Activated CD4-positive, alpha-beta T cell treated with anti-CD3 and anti-CD28 coated beads, Interleukin-2, amount 50 U/mL, for 16 hours (primary cell): ENCODE results near the gene SPDYE6.
"Not testable (repeated sequence)": the region's sequence is repeated elsewhere in the genome, so short reads cannot be mapped to it uniquely, and the experiment has no call there.

Source experiments
- DNase-seq: peaks from one replicate; pipeline ENCODE4 v3.0.0-alpha.2; 2020

The SPDYE6 gene

DNA sequence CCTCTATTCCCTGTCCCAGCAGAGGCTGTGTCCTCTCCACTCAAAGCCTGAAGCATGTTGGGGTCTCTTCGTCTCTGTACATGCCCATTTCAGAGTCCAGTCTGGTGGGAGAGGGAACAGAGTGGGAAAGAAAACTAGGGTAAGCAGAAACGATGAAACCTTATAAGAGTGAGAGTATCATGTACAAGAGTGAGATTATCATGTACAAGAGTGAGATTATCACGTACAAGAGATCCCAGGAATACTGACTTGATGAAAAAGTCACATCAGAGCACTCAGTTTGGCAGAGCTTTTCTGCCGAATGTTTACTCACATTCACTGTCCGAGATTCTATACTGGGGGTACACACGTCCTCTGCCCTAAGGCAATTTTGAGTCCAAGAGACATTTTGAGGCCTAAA lies at the start of gene SPDYE6:
SPDYE6 (minus strand) TSS at position 101 of the 400 bp plus-strand sequence. CDS start 421 bp downstream, outside the sequence.
- not testable (repeated sequence) for DNase-seq

DNA sequence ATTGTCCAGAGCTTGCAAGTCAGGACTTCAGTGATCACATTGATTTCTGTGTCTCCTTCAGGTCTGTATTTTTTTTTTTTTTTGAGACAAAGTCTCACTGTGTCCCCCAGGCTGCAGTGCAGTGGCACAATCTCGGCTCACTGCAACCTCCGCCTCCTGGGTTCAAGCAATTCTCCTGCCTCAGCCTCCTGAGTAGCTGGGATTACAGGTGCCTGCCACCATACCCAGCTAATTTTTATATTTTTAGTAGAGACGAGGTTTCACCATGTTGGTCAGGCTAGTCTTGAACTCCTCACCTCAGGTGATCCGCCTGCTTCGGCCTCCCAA lies 48.6 kb upstream of the SPDYE6 start:
- DNase-seq = not testable (repeated sequence)

DNA sequence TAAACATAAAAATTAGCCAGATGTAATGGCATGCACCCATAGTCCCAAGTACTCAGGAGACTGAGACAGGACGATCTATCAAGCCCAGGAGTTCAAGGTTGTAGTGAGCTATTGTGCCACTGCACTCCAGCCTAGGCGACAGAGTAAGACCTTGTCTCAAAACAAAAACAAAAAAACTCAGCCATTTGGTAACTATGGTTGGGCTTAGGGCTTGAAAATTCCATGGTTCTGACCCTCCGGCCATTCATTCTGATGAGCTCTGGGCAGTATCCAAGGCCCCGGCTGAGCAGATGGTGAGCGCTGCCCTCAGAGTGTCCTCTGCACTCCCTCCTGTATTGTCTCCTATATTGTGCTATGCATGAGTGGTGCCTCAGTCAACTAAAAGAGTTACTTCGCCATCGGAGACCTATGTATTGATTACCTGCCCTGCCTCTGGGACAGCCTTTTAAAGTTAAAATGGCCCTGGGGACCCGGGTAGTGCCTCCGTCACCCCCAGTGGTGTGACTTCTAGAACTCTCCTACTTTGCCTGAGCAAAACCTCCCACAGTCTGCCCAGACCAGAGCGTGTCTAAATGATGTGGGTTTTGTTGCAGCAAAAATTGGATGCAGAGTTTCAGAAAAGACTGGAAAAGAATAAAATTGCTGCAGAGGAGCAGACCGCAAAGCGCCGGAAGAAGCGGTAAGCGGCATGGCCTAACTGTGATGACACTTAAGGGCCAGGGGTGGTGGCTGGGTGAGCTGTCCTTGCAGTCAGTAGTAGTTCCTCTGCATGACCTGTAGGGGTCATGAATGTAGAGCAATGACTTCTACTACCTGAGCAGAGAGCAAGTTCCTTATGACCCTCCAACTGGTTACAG lies 48.0 kb upstream of the SPDYE6 start:
- DNase-seq = peak; percentile 71

- DNase-seq = no peak
These were observed 47.3 kb upstream of the SPDYE6 start for GRCh38 chr7:102403563-102403962.

GRCh38 chr7:102400360-102400759 lies 44.1 kb upstream of the SPDYE6 start:
- no peak for DNase-seq

DNA sequence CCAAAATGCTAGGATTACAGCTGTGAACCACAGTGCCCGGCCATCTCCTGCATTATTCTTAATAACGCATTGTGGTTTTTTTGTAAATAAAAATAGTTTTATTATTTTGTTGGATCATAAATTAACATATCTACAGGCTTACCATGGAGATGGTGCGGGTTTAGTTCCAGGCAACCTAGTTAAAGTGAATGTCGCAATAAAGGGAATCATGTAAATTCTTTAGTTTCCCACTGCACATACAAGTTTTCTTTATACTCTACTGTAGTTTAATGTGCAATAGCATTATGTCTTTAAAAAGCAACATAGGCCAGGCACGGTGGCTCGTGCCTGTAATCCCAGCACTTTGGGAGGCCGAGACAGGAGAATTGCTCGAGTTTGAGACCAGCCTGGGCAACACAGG lies 42.3 kb upstream of the SPDYE6 start:
- no peak for DNase-seq

- no peak for DNase-seq
These were observed 40.4 kb upstream of the SPDYE6 start for GRCh38 chr7:102396710-102397019.

GRCh38 chr7:102395873-102396709 lies 39.8 kb upstream of the SPDYE6 start, which contains the start of gene PRKRIP1:
PRKRIP1 (plus strand) TSS chr7:102396363; CDS start chr7:102396412, 49 bp downstream.
- peak; percentile 93 for DNase-seq

GRCh38 chr7:102395592-102395872 lies 39.3 kb upstream of the SPDYE6 start:
- DNase-seq = no peak

GRCh38 chr7:102393467-102393866 lies 37.2 kb upstream of the SPDYE6 start:
- DNase-seq = no peak

- no peak for DNase-seq
These were observed 36.1 kb upstream of the SPDYE6 start for GRCh38 chr7:102392330-102392729.

DNA sequence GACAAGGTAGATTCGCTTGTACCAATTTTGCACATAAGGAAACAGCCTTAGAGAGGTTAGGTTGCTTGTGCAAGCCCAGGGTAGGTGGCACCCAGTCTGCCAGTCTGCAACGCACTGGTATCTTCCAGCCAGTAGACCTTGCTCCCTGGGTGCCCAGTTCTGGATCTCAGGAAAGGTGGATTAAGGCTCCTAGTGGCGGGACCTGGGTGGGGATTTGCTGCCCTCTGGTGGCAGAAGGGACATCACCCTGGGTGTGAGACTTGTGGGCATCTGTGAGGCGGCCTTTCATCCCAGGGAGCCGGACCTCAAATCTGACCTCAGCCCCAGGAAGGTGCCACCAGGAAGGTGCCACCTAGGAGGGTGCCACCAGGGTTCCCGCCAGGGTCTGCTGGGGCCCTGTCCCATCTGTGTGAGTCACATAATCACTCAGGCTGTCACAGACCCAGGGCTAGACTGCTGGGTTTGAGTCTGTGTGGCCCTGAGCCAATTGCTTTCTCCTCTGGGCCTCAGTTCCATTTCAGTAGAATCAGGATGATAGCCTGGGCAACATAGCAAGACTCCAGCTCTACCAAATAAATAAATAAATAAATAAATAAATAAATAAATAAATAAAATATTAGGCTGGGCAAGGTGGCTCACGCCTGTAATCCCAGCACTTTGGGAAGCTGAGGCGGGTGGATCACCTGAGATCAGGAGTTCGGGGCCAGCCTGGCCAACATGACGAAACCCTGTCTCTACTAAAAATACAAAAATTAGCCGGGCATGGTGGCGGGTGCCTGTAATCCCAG lies 34.6 kb upstream of the SPDYE6 start:
- peak; percentile 61 for DNase-seq

DNA sequence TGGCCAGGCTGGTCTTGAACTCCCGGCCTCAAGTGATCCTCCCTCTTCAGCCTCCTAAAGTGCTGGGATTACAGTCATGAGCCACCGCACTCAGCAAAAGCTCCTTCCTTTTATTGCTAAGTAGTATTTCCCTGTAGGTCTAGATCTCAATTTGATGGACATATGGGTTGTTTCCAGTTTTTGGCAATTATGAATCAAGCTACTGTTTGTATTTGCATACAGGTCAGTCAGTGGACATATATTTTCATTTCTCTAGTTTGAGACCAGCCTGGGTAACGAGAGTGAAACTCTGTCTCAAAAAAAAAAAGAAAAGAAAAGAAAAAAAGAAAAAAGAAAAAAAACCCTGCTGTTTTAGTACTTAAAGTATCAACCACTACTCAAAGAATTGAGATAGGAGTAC lies 33.6 kb upstream of the SPDYE6 start:
- DNase-seq = no peak

DNA sequence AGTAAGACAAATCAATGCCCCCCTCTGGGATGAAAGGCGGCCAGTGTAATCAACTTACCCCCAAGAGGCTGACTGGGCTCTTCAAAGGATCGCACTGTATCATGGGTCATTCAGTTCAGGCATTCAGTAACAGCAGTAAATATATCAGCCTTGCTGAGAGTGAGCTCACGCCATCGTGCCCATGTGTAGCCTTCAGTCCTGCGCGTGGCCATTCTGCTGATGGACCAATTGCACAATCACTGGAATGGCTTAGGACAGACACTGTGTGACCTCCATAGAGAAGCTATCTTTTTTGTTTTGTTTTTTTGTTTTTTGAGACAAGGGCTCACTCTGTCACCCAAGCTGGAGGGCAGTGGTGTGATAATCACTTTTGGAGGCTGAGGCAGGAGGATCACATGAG lies 30.8 kb upstream of the SPDYE6 start:
- DNase-seq = no peak

- DNase-seq = not testable (repeated sequence)
These were observed 25.6 kb upstream of the SPDYE6 start for GRCh38 chr7:102381696-102382425.

DNA sequence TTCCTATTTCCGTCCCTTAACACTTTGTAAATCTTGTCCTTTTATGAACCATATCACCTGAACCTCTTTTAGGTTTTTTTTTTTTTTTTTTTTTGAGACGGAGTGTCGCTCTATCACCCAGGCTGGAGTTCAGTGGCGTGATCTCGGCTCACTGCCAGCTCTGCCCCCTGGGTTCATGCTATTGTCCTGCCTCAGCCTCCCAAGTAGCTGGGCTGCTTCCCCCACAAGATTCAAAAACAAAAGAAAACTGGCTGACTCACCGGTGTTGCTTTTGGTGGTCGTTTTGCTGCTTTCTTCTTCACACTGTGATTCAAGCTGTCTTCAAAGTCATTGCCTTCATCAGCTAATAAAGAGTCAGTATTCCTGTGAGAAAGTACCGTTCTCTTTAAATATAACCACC lies 24.6 kb upstream of the SPDYE6 start:
- DNase-seq = not testable (repeated sequence)

- no peak for DNase-seq
These were observed 20.8 kb upstream of the SPDYE6 start for GRCh38 chr7:102376964-102377466.

DNA sequence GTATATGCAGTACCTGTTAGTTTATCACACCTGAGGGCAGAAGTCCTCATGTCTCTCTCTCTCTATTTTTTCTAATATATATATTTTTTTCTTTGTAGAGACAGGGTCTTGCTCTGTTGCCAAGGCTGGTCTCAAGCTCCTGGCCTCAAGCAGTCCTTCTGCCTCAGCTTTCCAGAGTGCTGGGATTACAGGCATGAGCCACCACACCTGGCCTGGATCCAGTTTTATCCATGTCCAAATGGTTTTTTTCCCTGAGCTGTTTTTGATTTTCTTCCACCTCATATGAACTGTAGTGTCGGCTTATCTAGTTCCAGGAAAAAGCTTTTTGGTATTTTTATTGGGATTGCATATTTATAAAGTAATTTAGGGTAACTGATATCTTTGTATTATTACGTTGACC lies 16.6 kb upstream of the SPDYE6 start:
- DNase-seq = not testable (repeated sequence)

DNA sequence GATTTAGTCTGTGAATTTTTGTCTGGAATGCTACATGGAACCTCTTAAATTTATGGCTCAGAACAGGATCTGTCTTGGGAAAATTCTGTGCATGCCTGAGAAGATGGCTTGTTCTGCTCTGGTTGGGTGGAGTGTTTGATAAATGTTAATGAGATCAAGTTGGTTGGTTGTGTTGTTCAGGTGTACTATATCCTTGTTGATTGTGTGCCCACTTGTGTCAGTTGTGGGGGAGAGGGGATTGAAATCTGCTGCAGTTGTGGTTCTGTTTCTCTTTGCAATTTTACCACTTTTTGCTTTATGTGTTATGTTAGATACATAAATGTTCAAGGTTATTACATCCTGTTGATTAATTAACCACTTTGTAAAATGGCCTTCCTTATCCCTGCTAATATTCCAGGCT lies 13.8 kb upstream of the SPDYE6 start:
- DNase-seq = not testable (repeated sequence)

GRCh38 chr7:102365390-102365789 lies 9.1 kb upstream of the SPDYE6 start:
- not testable (repeated sequence) for DNase-seq

DNA sequence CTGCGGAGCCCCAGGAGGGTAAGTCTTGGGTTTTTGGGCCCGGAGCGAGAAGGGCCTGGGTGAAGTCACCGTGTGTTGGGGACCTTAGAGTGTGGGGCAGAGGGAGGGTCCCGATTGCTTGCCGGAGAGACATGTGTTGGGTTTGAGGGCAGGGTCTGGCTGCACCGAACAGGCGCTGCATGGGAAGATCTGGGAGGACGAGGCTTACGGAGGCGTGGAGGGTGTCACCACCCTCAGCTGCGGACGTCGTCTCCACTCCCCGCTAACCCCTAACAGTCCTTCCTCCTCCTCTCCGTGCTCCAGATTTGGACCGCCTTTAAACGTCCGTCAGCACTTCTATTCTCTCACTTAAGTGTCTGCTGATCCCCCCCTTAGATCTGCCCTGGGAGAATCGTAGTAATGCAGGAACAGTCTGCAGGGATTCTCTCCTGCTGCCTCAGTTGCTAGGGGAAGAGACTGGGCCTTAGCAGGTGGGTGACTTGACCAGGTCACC lies 8.2 kb upstream of the SPDYE6 start:
- DNase-seq = not testable (repeated sequence)
